Stomach (tissue), 9 donors: Measurements from ENCODE around the gene TMIE. TPM values are rescaled to one million over a fixed set of nuclear protein-coding genes. Genes with fewer than 3 reads are reported as not detected.
A peak's percentile ranks its signal among the peaks of the same experiment; 100 is the strongest.

Experiments
- DNase-seq, 2 donors: peaks; one replicate each; pipeline versions ENCODE4 v3.0.0 to v3.0.0-alpha.2; 2013 to 2019
- H3K27ac ChIP-seq, 5 donors: fragments of 200-600 bp in 4 of 5; sonication (generic) in 4 of 5; one replicate each; pipeline ENCODE4 v1.5.1; 2013 to 2019; ENCODE audit warnings: mild to moderate bottlenecking in 1 of 5, moderate library complexity in 1 of 5
- H3K27me3 ChIP-seq, 3 donors: fragments of 200-600 bp; sonication (generic); one replicate each; pipeline ENCODE4 v1.5.1; 2017 to 2019; ENCODE audit warnings: mixed run types in 1 of 3
- H3K36me3 ChIP-seq, 4 donors: fragments of 200-600 bp; sonication (generic); 1 replicate in 3 of 4; 2 replicates in 1 of 4; pipeline ENCODE4 v1.5.1; 2016 to 2019
- H3K4me1 ChIP-seq, 4 donors: fragments of 200-600 bp; sonication (generic); one replicate each; pipeline ENCODE4 v1.5.1; 2016 to 2019
- H3K4me3 ChIP-seq, 4 donors: fragments of 200-600 bp; sonication (generic) in 3 of 4; one replicate each; pipeline ENCODE4 v1.5.1; 2016 to 2019; ENCODE audit warnings: mild to moderate bottlenecking in 1 of 4
- H3K9me3 ChIP-seq, 4 donors: fragments of 200-600 bp; sonication (generic); one replicate each; pipeline ENCODE4 v1.5.1; 2016 to 2019
- EP300 ChIP-seq: sonication (generic); formaldehyde crosslinking; IDR thresholded peaks from one replicate; pipeline ENCODE4 v1.6.1; 2017; ENCODE audit warnings: antibody characterized with exemption
- POLR2A ChIP-seq, 4 donors: fragments of 450-650 bp; IDR thresholded peaks; one replicate each; pipeline ENCODE4 v1.6.1; 2016; ENCODE audit warnings: antibody characterized with exemption in 4 of 4, control low read depth in 2 of 4, mild to moderate bottlenecking in 1 of 4, moderate library complexity in 1 of 4
- POLR2AphosphoS5 ChIP-seq, 3 donors: sonication (generic); formaldehyde crosslinking; IDR thresholded peaks; one replicate each; pipeline ENCODE4 v1.6.1; 2016; ENCODE audit warnings: antibody characterized with exemption in 3 of 3
- WGBS, 5 donors: extraction: QIAGEN DNeasy Blood & Tissue Kit in 3 of 5; methylation state at CpG; one replicate each; pipeline versions ENCODE4 v1.1.5 to v1.1.7; 2013 to 2018; 5-methylcytosine and 5-hydroxymethylcytosine counted together
- intact Hi-C: fragments of 100-400 bp; cut with DNase I; formaldehyde crosslinking; loops from one replicate; pipeline ENCODE4 v1.15.1; 2023; ENCODE audit warnings: low total_unique reads
- polyA plus RNA-seq, 3 donors: library from polyadenylated mRNA; stranded (reverse); fragments of 200-250 nt; gene quantifications; one replicate each; pipeline ENCODE4 v1.2.3, GENCODE V29; 2013
- total RNA-seq, 5 donors: library from RNA; depleted of rRNA; stranded (reverse); fragments of >200 nt; gene quantifications; one replicate each; pipeline versions ENCODE4 v1.1.0 to v1.2.3, GENCODE V29; 2014 to 2016
- TF ChIP-seq, protein P1 (sequence below), 7 experiments: fragments of 450-650 bp in 4 of 7; fragments of 200-600 bp in 3 of 7; sonication (generic) in 3 of 7; IDR thresholded peaks; one replicate each; pipeline ENCODE4 v1.5.1; 2016 to 2019; ENCODE audit warnings: antibody characterized with exemption in 7 of 7, control low read depth in 2 of 7, mild to moderate bottlenecking in 1 of 7
- donor health status: healthy with polysubstance abuse.
- donor health status: Bipolar disorder and iron deficiency.
- donor health status: healthy.

TMIE gene
- total and polyA plus RNA-seq, 8 donors, result 0.46 to 1.0 (median 0.55) TPM; not detected in 5

DNA sequence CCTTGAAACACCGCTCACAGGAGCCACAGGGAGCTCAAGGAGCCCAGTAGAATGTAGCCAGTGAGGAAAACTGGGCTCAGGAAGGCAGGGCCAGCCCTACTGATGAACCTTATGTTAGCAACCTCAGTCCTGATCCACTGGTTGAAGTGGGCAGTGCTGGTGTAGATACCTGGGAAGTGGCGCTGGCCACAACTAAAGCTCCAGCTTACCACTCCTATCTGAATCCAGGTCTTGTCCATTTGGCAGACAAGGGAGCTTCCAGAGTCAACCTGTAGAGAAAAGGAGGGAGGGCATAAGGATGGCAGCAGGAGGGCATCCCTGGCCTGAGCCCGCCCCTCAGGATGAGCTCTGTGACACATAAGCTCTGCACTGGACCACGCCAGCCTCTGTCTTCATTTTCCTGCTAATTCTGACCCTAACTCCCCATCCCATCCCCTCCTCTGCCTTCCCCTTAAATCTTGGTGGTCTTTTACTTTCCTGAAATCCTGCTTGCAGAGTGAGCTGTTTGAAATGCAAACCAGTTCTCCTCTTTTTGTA is 18.6 kb downstream of the TMIE start:
- WGBS, 5 donors, result 78 to 93% (median 85%) methylated on average over 3 to 4 of the region's 4 CpGs
- Histone ChIP-seq H3K36me3 (no peaks in the 10 kb centered on the region), H3K27ac (no peak overlapping the region), H3K4me1 (peaks cover 0 to 6% (median 0%) of the 10 kb centered on the region in 4 donors), H3K27me3 (peaks cover 0 to 27% (median 14%) of the 10 kb centered on the region in 3 donors), H3K9me3 (no peaks in the 10 kb centered on the region), H3K4me3 (no peak overlapping the region)
- DNase-seq, result peak in 1 of 2 donors; percentile 3
- intact Hi-C loops, result no loop called here
- no peak for TF ChIP-seq POLR2AphosphoS5 (IDR thresholded peaks at IDR 0.05)
- no peak for TF ChIP-seq EP300
- TF ChIP-seq, protein P1, sequence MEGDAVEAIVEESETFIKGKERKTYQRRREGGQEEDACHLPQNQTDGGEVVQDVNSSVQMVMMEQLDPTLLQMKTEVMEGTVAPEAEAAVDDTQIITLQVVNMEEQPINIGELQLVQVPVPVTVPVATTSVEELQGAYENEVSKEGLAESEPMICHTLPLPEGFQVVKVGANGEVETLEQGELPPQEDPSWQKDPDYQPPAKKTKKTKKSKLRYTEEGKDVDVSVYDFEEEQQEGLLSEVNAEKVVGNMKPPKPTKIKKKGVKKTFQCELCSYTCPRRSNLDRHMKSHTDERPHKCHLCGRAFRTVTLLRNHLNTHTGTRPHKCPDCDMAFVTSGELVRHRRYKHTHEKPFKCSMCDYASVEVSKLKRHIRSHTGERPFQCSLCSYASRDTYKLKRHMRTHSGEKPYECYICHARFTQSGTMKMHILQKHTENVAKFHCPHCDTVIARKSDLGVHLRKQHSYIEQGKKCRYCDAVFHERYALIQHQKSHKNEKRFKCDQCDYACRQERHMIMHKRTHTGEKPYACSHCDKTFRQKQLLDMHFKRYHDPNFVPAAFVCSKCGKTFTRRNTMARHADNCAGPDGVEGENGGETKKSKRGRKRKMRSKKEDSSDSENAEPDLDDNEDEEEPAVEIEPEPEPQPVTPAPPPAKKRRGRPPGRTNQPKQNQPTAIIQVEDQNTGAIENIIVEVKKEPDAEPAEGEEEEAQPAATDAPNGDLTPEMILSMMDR (IDR thresholded peaks at IDR 0.05), result no peak
- TF ChIP-seq POLR2A (IDR thresholded peaks at IDR 0.05), result no peak

DNA sequence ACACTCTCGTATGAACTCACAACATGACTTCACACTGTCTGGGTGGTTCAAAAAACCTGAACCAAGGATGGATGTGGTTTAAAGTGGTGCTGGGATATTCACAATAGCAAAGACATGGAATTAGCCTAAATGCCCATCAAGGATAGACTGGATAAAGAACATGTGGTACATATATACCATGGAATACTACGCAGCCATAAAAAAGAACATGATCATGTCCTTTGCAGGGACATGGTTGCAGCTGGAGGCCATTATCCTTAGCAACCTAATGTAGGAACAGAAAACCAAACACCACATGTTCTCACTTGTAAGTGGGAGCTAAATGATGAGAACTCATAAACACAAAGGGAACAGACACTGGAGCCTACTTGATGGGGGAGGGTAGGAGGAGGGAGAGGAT is 19.8 kb downstream of the TMIE start:
- H3K27me3 ChIP-seq, result peaks cover 0 to 27% (median 14%) of the 10 kb centered on the region in 3 donors
- 66 to 98% (median 93%) methylated on average over 2 of the region's 2 CpGs for WGBS, 5 donors
- H3K4me1 ChIP-seq, result peaks cover 0 to 11% (median 0%) of the 10 kb centered on the region in 4 donors
- H3K4me3 ChIP-seq, result no peak overlapping the region
- H3K9me3 ChIP-seq, result no peaks in the 10 kb centered on the region
- no peak overlapping the region for H3K27ac ChIP-seq
- TF ChIP-seq POLR2AphosphoS5 (IDR thresholded peaks at IDR 0.05) (no peak), POLR2A (IDR thresholded peaks at IDR 0.05) (no peak), EP300 (no peak)
- TF ChIP-seq, protein P1 (IDR thresholded peaks at IDR 0.05), result no peak
- DNase-seq, result no peak
- intact Hi-C loops, result no loop called here
- no peaks in the 10 kb centered on the region for H3K36me3 ChIP-seq

- whole genome bisulfite sequencing, 5 donors, result 86 to 93% (median 89%) methylated on average over 5 of the region's 5 CpGs
- H3K4me3 ChIP-seq, result no peak overlapping the region
- no peak overlapping the region for H3K27ac ChIP-seq
- peaks cover 0 to 20% (median 7%) of the 10 kb centered on the region in 3 donors for H3K27me3 ChIP-seq
- TF ChIP-seq POLR2AphosphoS5 (IDR thresholded peaks at IDR 0.05), result no peak
- TF ChIP-seq POLR2A (IDR thresholded peaks at IDR 0.05), result no peak
- no peak for TF ChIP-seq EP300
- TF ChIP-seq, protein P1 (IDR thresholded peaks at IDR 0.05), result no peak
- H3K9me3 ChIP-seq, result no peaks in the 10 kb centered on the region
- no peak for DNase-seq
- no peaks in the 10 kb centered on the region for H3K36me3 ChIP-seq
- H3K4me1 ChIP-seq, result peaks cover 0 to 12% (median 0%) of the 10 kb centered on the region in 4 donors
- intact Hi-C loops, result no loop called here
Measured at GRCh38 chr3:46722443-46722842, 21.3 kb downstream of the TMIE start.

DNA sequence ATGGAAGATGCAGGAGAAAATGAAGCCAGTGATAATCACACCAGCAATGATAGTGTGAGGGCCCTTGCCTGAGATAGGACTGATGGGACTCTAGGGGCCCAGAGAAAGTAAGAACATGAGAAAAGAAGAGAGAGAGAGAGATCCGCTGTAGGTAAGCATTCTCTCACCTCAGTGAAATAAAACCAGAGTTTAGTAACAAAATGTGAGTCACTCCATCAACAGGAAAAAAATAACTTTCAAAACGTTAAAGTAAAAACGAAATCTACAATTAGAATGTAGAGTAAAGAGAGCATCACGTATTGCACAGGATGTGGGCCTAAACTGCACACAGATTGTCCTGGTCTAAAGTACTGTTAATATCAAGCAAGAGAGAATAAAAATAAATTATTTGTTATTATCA is 23.2 kb downstream of the TMIE start:
- no peak for DNase-seq
- Histone ChIP-seq H3K27me3 (peaks cover 0 to 2% (median 0%) of the 10 kb centered on the region in 3 donors), H3K27ac (no peak overlapping the region), H3K4me1 (peaks cover 0 to 6% (median 0%) of the 10 kb centered on the region in 4 donors), H3K4me3 (no peak overlapping the region), H3K36me3 (no peaks in the 10 kb centered on the region), H3K9me3 (no peaks in the 10 kb centered on the region)
- TF ChIP-seq, protein P1 (IDR thresholded peaks at IDR 0.05), result no peak
- TF ChIP-seq POLR2A (IDR thresholded peaks at IDR 0.05) (no peak), EP300 (no peak), POLR2AphosphoS5 (IDR thresholded peaks at IDR 0.05) (no peak)
- intact Hi-C loops, result no loop called here
- WGBS, 5 donors, result 67 to 84% (median 81%) methylated on average over 4 of the region's 4 CpGs
